ENCODE results near the gene AFF2. TPM values are rescaled to one million over a fixed set of nuclear protein-coding genes. Genes with fewer than 3 reads are reported as not detected.

AFF2 gene
- total RNA-seq, 4 donors from 2014 or later = 0.43 to 7.9 (median 4.3) TPM

DNA sequence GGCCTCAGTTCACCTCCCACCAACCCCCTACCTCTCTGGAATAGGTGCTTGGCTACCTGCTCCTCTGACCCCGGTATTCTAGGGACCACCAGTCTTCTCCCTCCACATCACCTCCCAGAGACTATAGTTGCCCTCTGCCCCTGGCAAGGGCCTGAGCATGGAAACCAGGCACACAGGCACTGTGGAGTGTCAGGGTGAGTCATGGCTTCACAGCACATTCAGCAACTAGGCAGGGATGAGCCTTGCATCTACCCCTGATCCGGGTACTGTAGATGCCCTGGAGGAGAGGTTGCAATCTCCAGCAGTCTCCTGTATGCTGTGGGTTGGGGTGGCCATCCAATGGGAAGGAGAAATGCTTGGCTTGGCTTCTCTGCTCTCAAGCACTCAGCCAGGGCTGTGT lies 532.0 kb downstream of the AFF2 start:
- TF ChIP-seq, protein P1, sequence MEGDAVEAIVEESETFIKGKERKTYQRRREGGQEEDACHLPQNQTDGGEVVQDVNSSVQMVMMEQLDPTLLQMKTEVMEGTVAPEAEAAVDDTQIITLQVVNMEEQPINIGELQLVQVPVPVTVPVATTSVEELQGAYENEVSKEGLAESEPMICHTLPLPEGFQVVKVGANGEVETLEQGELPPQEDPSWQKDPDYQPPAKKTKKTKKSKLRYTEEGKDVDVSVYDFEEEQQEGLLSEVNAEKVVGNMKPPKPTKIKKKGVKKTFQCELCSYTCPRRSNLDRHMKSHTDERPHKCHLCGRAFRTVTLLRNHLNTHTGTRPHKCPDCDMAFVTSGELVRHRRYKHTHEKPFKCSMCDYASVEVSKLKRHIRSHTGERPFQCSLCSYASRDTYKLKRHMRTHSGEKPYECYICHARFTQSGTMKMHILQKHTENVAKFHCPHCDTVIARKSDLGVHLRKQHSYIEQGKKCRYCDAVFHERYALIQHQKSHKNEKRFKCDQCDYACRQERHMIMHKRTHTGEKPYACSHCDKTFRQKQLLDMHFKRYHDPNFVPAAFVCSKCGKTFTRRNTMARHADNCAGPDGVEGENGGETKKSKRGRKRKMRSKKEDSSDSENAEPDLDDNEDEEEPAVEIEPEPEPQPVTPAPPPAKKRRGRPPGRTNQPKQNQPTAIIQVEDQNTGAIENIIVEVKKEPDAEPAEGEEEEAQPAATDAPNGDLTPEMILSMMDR (IDR thresholded peaks at IDR 0.05) = no peak
- TF ChIP-seq POLR2A (IDR thresholded peaks at IDR 0.05) = no peak
- intact Hi-C loops (cut with DNase I; ENCODE audit: low total_unique reads) = no loop called here
- Histone ChIP-seq H3K4me1 (no peaks in the 10 kb centered on the region), H3K27me3 (no peaks in the 10 kb centered on the region), H3K9me3 (no peaks in the 10 kb centered on the region), H3K4me3 (no peak overlapping the region), H3K36me3 (no peaks in the 10 kb centered on the region), H3K27ac (no peak overlapping the region)
- DNase-seq = no peak

DNA sequence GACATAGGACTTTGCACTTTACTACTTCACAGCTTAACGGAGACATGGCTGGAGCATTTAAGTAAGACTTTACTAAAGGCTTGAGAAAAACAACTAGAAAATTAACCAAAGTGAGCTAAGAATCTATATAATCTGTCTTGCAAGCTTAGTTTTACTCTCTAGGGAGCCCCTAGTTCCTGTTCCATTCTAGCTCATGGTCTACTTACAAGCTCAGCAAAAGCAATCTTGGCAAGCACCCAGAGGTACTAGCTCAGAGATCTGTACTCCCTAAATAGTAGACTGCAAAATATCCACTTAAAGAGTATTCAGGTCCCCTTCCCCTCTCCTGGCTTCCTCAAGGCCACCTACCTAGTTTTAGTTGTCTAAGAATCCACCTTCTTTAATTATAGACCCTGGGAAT lies 535.7 kb downstream of the AFF2 start:
- Histone ChIP-seq H3K36me3 (no peaks in the 10 kb centered on the region), H3K27me3 (no peaks in the 10 kb centered on the region), H3K4me3 (no peak overlapping the region), H3K27ac (no peak overlapping the region), H3K4me1 (no peaks in the 10 kb centered on the region), H3K9me3 (no peaks in the 10 kb centered on the region)
- TF ChIP-seq POLR2A (IDR thresholded peaks at IDR 0.05) = no peak
- TF ChIP-seq, protein P1 (IDR thresholded peaks at IDR 0.05) = no peak
- DNase-seq = no peak
- intact Hi-C loops (cut with DNase I; ENCODE audit: low total_unique reads) = no loop called here

DNA sequence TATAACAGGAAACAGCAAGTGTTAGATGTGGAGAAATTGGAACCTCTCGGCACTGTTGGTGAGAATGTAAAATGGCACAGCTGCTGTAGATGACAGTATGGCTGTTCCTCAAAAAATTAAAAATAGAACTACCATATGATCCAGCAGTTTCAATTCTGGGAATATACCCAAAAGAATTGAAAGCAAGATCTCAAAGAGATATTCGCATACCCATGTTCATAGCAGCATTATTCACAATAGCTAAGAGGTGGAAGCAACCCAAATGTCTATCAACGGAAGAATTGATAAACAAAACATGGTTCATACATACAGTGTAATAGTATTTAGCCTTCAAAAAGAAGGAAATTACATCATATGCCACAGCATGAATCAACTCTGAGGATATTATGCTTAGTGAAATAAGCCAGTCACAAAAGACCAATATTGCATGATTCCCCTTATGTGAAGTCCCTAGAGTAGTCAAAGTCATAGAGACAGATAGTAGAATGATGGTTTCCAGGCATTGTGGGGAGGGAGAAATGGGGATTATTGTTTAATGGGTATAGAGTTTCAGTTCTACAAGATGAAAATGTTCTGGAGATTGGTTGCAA lies 537.0 kb downstream of the AFF2 start:
- H3K9me3 ChIP-seq = no peaks in the 10 kb centered on the region
- no peak for TF ChIP-seq POLR2A (IDR thresholded peaks at IDR 0.05)
- TF ChIP-seq, protein P1 (IDR thresholded peaks at IDR 0.05) = no peak
- no peak overlapping the region for H3K4me3 ChIP-seq
- no peak overlapping the region for H3K27ac ChIP-seq
- H3K36me3 ChIP-seq = no peaks in the 10 kb centered on the region
- H3K27me3 ChIP-seq = no peaks in the 10 kb centered on the region
- intact Hi-C loops (cut with DNase I; ENCODE audit: low total_unique reads) = no loop called here
- no peak for DNase-seq
- H3K4me1 ChIP-seq = no peaks in the 10 kb centered on the region

DNA sequence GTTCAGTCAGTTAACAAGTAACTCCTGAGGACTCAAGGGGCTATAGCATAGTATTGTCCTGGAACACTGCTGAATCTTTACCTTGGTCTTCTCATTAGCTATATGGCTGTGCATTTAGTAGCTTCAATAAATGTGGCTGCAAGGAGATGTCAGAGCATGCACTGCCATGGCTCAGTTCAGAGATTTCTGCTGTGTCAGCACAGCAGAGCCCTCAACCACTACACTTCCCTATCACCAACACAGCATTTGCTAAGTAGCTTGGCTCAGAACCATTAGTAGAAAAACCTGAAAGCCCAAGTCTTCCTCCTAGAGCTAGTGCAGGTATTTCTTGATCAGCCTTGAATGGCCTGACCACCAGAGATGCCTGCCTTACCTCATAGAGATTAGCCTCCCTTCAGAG lies 538.6 kb downstream of the AFF2 start:
- no peak overlapping the region for H3K27ac ChIP-seq
- no peaks in the 10 kb centered on the region for H3K36me3 ChIP-seq
- no peak for DNase-seq
- no peaks in the 10 kb centered on the region for H3K9me3 ChIP-seq
- no peak overlapping the region for H3K4me3 ChIP-seq
- no peaks in the 10 kb centered on the region for H3K4me1 ChIP-seq
- H3K27me3 ChIP-seq = no peaks in the 10 kb centered on the region
- TF ChIP-seq, protein P1 (IDR thresholded peaks at IDR 0.05) = no peak
- no peak for TF ChIP-seq POLR2A (IDR thresholded peaks at IDR 0.05)
- intact Hi-C loops (cut with DNase I; ENCODE audit: low total_unique reads) = no loop called here

DNA sequence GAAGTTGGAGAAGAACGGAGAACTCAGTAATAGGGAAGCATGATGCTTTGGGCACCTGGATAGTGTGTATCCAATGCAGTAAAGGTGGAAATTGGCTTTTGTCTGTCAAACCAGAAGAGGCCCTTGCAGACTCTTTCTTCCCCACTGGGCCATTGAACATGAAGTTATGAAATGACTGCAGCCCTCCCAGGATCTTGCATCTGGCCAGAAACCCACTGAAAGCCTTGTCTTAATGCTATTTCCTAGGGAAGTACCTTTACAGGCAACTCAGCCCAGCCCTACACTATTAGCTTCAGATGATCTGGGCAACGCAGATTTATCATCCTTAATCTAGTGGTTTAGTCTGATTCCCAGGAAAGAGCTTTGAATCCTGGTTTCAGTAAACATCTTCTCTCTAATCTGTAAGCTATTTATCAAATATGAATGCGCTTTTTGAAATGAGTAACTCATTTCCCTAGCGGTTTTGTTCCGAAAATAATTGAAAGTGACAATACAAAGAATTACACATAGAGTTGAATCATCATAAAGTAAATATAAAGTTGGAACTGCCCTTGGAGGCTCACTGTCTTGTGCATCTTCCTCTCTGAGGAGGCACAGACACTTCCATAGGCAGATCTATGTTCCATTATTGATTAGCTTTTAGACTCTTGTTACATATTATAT lies 540.6 kb downstream of the AFF2 start:
- intact Hi-C loops (cut with DNase I; ENCODE audit: low total_unique reads) = no loop called here

More for the DNA sequence above, 540.6 kb downstream of the AFF2 start:
- DNase-seq = no peak
- Histone ChIP-seq H3K4me3 (no peak overlapping the region), H3K36me3 (no peaks in the 10 kb centered on the region), H3K9me3 (no peaks in the 10 kb centered on the region), H3K27me3 (no peaks in the 10 kb centered on the region), H3K4me1 (no peaks in the 10 kb centered on the region), H3K27ac (no peak overlapping the region)
- TF ChIP-seq, protein P1 (IDR thresholded peaks at IDR 0.05) = no peak
- TF ChIP-seq POLR2A (IDR thresholded peaks at IDR 0.05) = no peak

Data from uterus (tissue), 4 donors.